Transverse colon (tissue), 4 donors: ENCODE results near the gene SH3RF3. TPM values are rescaled to one million over a fixed set of nuclear protein-coding genes. Genes with fewer than 3 reads are reported as not detected.
A peak's percentile ranks its signal among the peaks of the same experiment; 100 is the strongest.

Source experiments
- DNase-seq: peaks from one replicate; pipeline ENCODE4 v3.0.0-alpha.2; 2019
- H3K27ac ChIP-seq, 4 donors: fragments of 200-600 bp; sonication (generic); 2 replicates each; pipeline ENCODE4 v1.5.1; 2016 to 2018; ENCODE audit warnings: inconsistent platforms in 4 of 4
- H3K27me3 ChIP-seq: fragments of 200-600 bp; sonication (generic); 2 replicates; pipeline ENCODE4 v1.5.1; 2017; ENCODE audit warnings: inconsistent platforms
- H3K36me3 ChIP-seq, 4 donors: fragments of 200-600 bp; sonication (generic); 2 replicates each; pipeline ENCODE4 v1.5.1; 2017 to 2019; ENCODE audit warnings: inconsistent platforms in 4 of 4
- H3K4me1 ChIP-seq, 4 donors: fragments of 200-600 bp; sonication (generic); 2 replicates each; pipeline ENCODE4 v1.5.1; 2017 to 2020; ENCODE audit warnings: inconsistent platforms in 4 of 4
- H3K4me3 ChIP-seq, 4 donors: fragments of 200-600 bp; sonication (generic); 1 replicate in 1 of 4; 2 replicates in 3 of 4; pipeline versions ENCODE4 v1.5.1 to v1.6.1; 2017 to 2019; ENCODE audit warnings: inconsistent platforms in 4 of 4
- H3K9me3 ChIP-seq, 2 donors: fragments of 200-600 bp; sonication (generic); 2 replicates each; pipeline ENCODE4 v1.5.1; 2017 to 2019; ENCODE audit warnings: inconsistent platforms in 2 of 2
- CTCF ChIP-seq, 5 experiments: fragments of 200-600 bp in 3 of 5; fragments of 450-650 bp in 2 of 5; sonication (generic) in 3 of 5; IDR thresholded peaks; 1 replicate in 2 of 5; 2 replicates in 3 of 5; pipeline ENCODE4 v1.5.1; 2016 to 2017; ENCODE audit warnings: antibody characterized with exemption in 5 of 5, inconsistent platforms in 3 of 5, mild to moderate bottlenecking in 2 of 5, moderate library complexity in 1 of 5
- EP300 ChIP-seq: sonication (generic); formaldehyde crosslinking; IDR thresholded peaks from one replicate; pipeline ENCODE4 v1.6.1; 2017; ENCODE audit warnings: antibody characterized with exemption, low read depth
- POLR2A ChIP-seq: fragments of 450-650 bp; IDR thresholded peaks from one replicate; pipeline ENCODE4 v1.6.1; 2016; ENCODE audit warnings: antibody characterized with exemption, mild to moderate bottlenecking, moderate library complexity
- POLR2AphosphoS5 ChIP-seq, 3 donors: sonication (generic); formaldehyde crosslinking; IDR thresholded peaks; one replicate each; pipeline ENCODE4 v1.6.1; 2016; ENCODE audit warnings: antibody characterized with exemption in 3 of 3
- WGBS, 2 donors: methylation state at CpG; one replicate each; pipeline ENCODE4 v1.1.5; 2018; ENCODE audit warnings: low coverage in 1 of 2; 5-methylcytosine and 5-hydroxymethylcytosine counted together
- in situ Hi-C, 4 donors: fragments of 200-750 bp; cut with MboI; loops; one replicate each; pipeline versions ENCODE4 v1.15.0 to v1.15.1; 2017; ENCODE audit warnings: low sequenced_read_pairs in 3 of 4, low pct_ligation_motif_present in 1 of 4, low pct_unique_long_range_greater_than_20kb in 1 of 4
- intact Hi-C: fragments of 100-400 bp; cut with DNase I; formaldehyde crosslinking; loops from one replicate; pipeline ENCODE4 v1.15.1; 2023; ENCODE audit warnings: low total_unique reads
- total RNA-seq, 4 donors: library from RNA; depleted of rRNA; stranded (reverse); fragments of >200 nt; gene quantifications; one replicate each; pipeline ENCODE4 v1.1.0, GENCODE V29; 2016

SH3RF3 gene
- total RNA-seq, 4 donors from 2014 or later = 1.9 to 8.8 (median 2.9) TPM

- no peak for DNase-seq
- H3K27me3 ChIP-seq = no peaks in the 10 kb centered on the region
- H3K36me3 ChIP-seq = no peaks in the 10 kb centered on the region
- intact Hi-C loops = no loop called here
- H3K27ac ChIP-seq = no peak overlapping the region
- in situ Hi-C loops = no loop called here
- H3K4me1 ChIP-seq = peaks cover 10 to 22% (median 13%) of the 10 kb centered on the region in 4 donors
- TF ChIP-seq POLR2A (no peak), EP300 (no peak), POLR2AphosphoS5 (IDR thresholded peaks at IDR 0.05) (no peak), CTCF (IDR thresholded peaks at IDR 0.05) (no peak)
- no peak overlapping the region for H3K4me3 ChIP-seq
- 96% methylated on average over 4 of the region's 4 CpGs; no CpG with 5 or more reads in 1 of the 2 donors for WGBS, 2 donors
- H3K9me3 ChIP-seq = no peaks in the 10 kb centered on the region
Observed at GRCh38 chr2:109326306-109326705, 197.3 kb downstream of the SH3RF3 start.

- Histone ChIP-seq H3K9me3 (no peaks in the 10 kb centered on the region), H3K27ac (no peak overlapping the region), H3K4me3 (no peak overlapping the region), H3K36me3 (no peaks in the 10 kb centered on the region), H3K4me1 (peaks cover 0 to 21% (median 14%) of the 10 kb centered on the region in 4 donors), H3K27me3 (no peaks in the 10 kb centered on the region)
- intact Hi-C loops = no loop called here
- DNase-seq = no peak
- 92 to 97% methylated on average over 3 to 4 of the region's 4 CpGs for WGBS, 2 donors
- TF ChIP-seq CTCF (IDR thresholded peaks at IDR 0.05) (no peak), POLR2A (no peak), EP300 (no peak), POLR2AphosphoS5 (IDR thresholded peaks at IDR 0.05) (no peak)
- in situ Hi-C loops = no loop called here
Observed at GRCh38 chr2:109330056-109330455, 201.1 kb downstream of the SH3RF3 start.

- H3K4me1 ChIP-seq = peaks cover 0 to 21% (median 14%) of the 10 kb centered on the region in 4 donors
- H3K36me3 ChIP-seq = no peaks in the 10 kb centered on the region
- in situ Hi-C loops = no loop called here
- intact Hi-C loops = no loop called here
- no peak overlapping the region for H3K27ac ChIP-seq
- H3K9me3 ChIP-seq = no peaks in the 10 kb centered on the region
- 58 to 83% methylated on average over 2 to 4 of the region's 4 CpGs for WGBS, 2 donors
- DNase-seq = no peak
- no peak overlapping the region for H3K4me3 ChIP-seq
- TF ChIP-seq POLR2A (no peak), EP300 (no peak), CTCF (IDR thresholded peaks at IDR 0.05) (no peak), POLR2AphosphoS5 (IDR thresholded peaks at IDR 0.05) (no peak)
- H3K27me3 ChIP-seq = no peaks in the 10 kb centered on the region
Observed at GRCh38 chr2:109331081-109331480, 202.1 kb downstream of the SH3RF3 start.

- TF ChIP-seq POLR2A (no peak), CTCF (IDR thresholded peaks at IDR 0.05) (no peak), EP300 (no peak), POLR2AphosphoS5 (IDR thresholded peaks at IDR 0.05) (no peak)
- WGBS, 2 donors = 47 to 76% methylated on average over 5 to 24 of the region's 24 CpGs
- intact Hi-C loops = no loop called here
- in situ Hi-C loops = no loop called here
- Histone ChIP-seq H3K4me1 (peaks cover 0 to 21% (median 14%) of the 10 kb centered on the region in 4 donors), H3K27me3 (no peaks in the 10 kb centered on the region), H3K27ac (peak overlapping the region in 2 of 4 donors; percentile 33 to 64), H3K9me3 (no peaks in the 10 kb centered on the region), H3K36me3 (no peaks in the 10 kb centered on the region), H3K4me3 (peak overlapping the region in 1 of 4 donors; percentile 2)
- DNase-seq = peak; percentile 51
Observed at GRCh38 chr2:109331896-109332848, 203.2 kb downstream of the SH3RF3 start.
